Measurements from ENCODE around the gene ERO1B.
"Not testable (repeated sequence)": the region's sequence is repeated elsewhere in the genome, so short reads cannot be mapped to it uniquely, and the experiment has no call there.

Gene ERO1B

GRCh38 chr1:236200925-236201324, 80.8 kb downstream of the ERO1B start:
- Histone ChIP-seq H3K79me1 (replicated peaks; ENCODE audit: low read length, poor library complexity, severe bottlenecking) (peaks cover 20% of the 10 kb centered on the region), H3K9me3 (ENCODE audit: control insufficient read depth, low read length) (peaks cover 32% of the 10 kb centered on the region), H4K91ac (ENCODE audit: low read length) (no peak overlapping the region), H3K27ac (ENCODE audit: low read length, poor library complexity, severe bottlenecking) (no peak overlapping the region), H3K4ac (ENCODE audit: low read depth in 1 of 2, low read length in 2 of 2) (no peak overlapping the region), H4K8ac (ENCODE audit: low read length) (no peak overlapping the region), H3K18ac (ENCODE audit: low read depth in 1 of 2, low read length in 2 of 2) (no peak overlapping the region), H3K23ac (ENCODE audit: low read length in 2 of 2) (no peak overlapping the region), H3K9ac (ENCODE audit: low read length) (no peak overlapping the region), H3K14ac (ENCODE audit: low read length in 2 of 2) (no peak overlapping the region), H2AK5ac (ENCODE audit: low read length, severe bottlenecking) (no peak overlapping the region), H3K4me3 (ENCODE audit: insufficient read depth in 1 of 2, low read depth in 1 of 2, low read length in 2 of 2) (no peak overlapping the region), H3K4me2 (ENCODE audit: low read length, poor library complexity, severe bottlenecking) (no peak overlapping the region), H3K36me3 (ENCODE audit: control insufficient read depth in 1 of 2, insufficient read depth in 2 of 2, low read depth in 1 of 2, low read length in 2 of 2) (peaks cover 11 to 31% of the 10 kb centered on the region in 2 experiments), H3K27me3 (ENCODE audit: control insufficient read depth in 1 of 2, insufficient read depth in 1 of 2, low read length in 2 of 2) (no peaks in the 10 kb centered on the region), H3K4me1 (ENCODE audit: control insufficient read depth, insufficient read depth, low read depth, low read length) (no peaks in the 10 kb centered on the region), H2AFZ (ENCODE audit: low read depth, low read length) (no peak overlapping the region), H2BK120ac (ENCODE audit: low read depth, low read length) (no peak overlapping the region), H2BK12ac (ENCODE audit: low read length in 2 of 2) (no peak overlapping the region), H2BK5ac (ENCODE audit: low read depth, low read length, poor library complexity, severe bottlenecking) (no peak overlapping the region), H2BK15ac (ENCODE audit: low read depth, poor library complexity, severe bottlenecking) (no peak overlapping the region)
- DNase-seq = no peak

GRCh38 chr1:236193184-236193583, 88.6 kb downstream of the ERO1B start:
- H4K8ac ChIP-seq (ENCODE audit: low read length) = no peak overlapping the region
- no peak overlapping the region for H3K18ac ChIP-seq (ENCODE audit: low read depth in 1 of 2, low read length in 2 of 2)
- H2BK15ac ChIP-seq (ENCODE audit: low read depth, poor library complexity, severe bottlenecking) = no peak overlapping the region
- H3K9me3 ChIP-seq (ENCODE audit: control insufficient read depth, low read length) = no peaks in the 10 kb centered on the region
- no peak overlapping the region for H2AK5ac ChIP-seq (ENCODE audit: low read length, severe bottlenecking)
- H2AFZ ChIP-seq (ENCODE audit: low read depth, low read length) = no peak overlapping the region
- H3K14ac ChIP-seq (ENCODE audit: low read length in 2 of 2) = no peak overlapping the region
- no peak overlapping the region for H3K27ac ChIP-seq (ENCODE audit: low read length, poor library complexity, severe bottlenecking)
- H4K91ac ChIP-seq (ENCODE audit: low read length) = no peak overlapping the region
- no peak overlapping the region for H3K4ac ChIP-seq (ENCODE audit: low read depth in 1 of 2, low read length in 2 of 2)
- WGBS = 100% methylated on average over 1 of the region's 2 CpGs
- H3K27me3 ChIP-seq (ENCODE audit: control insufficient read depth in 1 of 2, insufficient read depth in 1 of 2, low read length in 2 of 2) = no peaks in the 10 kb centered on the region
- H2BK12ac ChIP-seq (ENCODE audit: low read length in 2 of 2) = no peak overlapping the region
- H3K23ac ChIP-seq (ENCODE audit: low read length in 2 of 2) = no peak overlapping the region
- peaks cover 9% of the 10 kb centered on the region for H3K79me1 ChIP-seq (replicated peaks; ENCODE audit: low read length, poor library complexity, severe bottlenecking)
- H2BK120ac ChIP-seq (ENCODE audit: low read depth, low read length) = no peak overlapping the region
- peaks cover 13% of the 10 kb centered on the region in 2 experiments for H3K36me3 ChIP-seq (ENCODE audit: control insufficient read depth in 1 of 2, insufficient read depth in 2 of 2, low read depth in 1 of 2, low read length in 2 of 2)
- H2BK5ac ChIP-seq (ENCODE audit: low read depth, low read length, poor library complexity, severe bottlenecking) = no peak overlapping the region
- H3K4me3 ChIP-seq (ENCODE audit: insufficient read depth in 1 of 2, low read depth in 1 of 2, low read length in 2 of 2) = no peak overlapping the region
- H3K9ac ChIP-seq (ENCODE audit: low read length) = no peak overlapping the region
- H3K4me1 ChIP-seq (ENCODE audit: control insufficient read depth, insufficient read depth, low read depth, low read length) = no peaks in the 10 kb centered on the region
- DNase-seq = no peak
- no peak overlapping the region for H3K4me2 ChIP-seq (ENCODE audit: low read length, poor library complexity, severe bottlenecking)

DNA sequence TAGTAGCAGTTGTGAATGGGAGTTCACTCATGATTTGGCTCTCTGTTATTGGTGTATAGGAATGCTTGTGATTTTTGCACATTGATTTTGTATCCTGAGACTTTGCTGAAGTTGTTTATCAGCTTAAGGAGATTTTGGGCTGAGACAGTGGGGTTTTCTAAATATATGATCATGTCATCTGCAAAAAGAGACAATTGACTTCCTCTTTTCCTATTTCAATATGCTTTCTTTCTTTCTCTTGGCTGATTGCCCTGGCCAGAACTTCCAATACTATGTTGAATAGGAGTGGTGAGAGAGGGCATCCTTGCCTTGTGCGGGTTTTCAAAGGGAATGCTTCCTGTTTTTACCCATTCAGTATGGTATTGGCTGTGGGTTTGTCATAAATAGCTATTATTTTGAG, 93.7 kb downstream of the ERO1B start:
- not testable (repeated sequence) for H3K79me1 ChIP-seq (replicated peaks; ENCODE audit: low read length, poor library complexity, severe bottlenecking); H2BK15ac ChIP-seq (ENCODE audit: low read depth, poor library complexity, severe bottlenecking); H2AK5ac ChIP-seq (ENCODE audit: low read length, severe bottlenecking); H4K8ac ChIP-seq (ENCODE audit: low read length); H4K91ac ChIP-seq (ENCODE audit: low read length); H2AFZ ChIP-seq (ENCODE audit: low read depth, low read length); H3K9ac ChIP-seq (ENCODE audit: low read length); H3K18ac ChIP-seq (ENCODE audit: low read depth in 1 of 2, low read length in 2 of 2); DNase-seq; H3K14ac ChIP-seq (ENCODE audit: low read length in 2 of 2); H3K4me2 ChIP-seq (ENCODE audit: low read length, poor library complexity, severe bottlenecking); H2BK12ac ChIP-seq (ENCODE audit: low read length in 2 of 2); H2BK5ac ChIP-seq (ENCODE audit: low read depth, low read length, poor library complexity, severe bottlenecking); H3K4me1 ChIP-seq (ENCODE audit: control insufficient read depth, insufficient read depth, low read depth, low read length); H3K4ac ChIP-seq (ENCODE audit: low read depth in 1 of 2, low read length in 2 of 2); H2BK120ac ChIP-seq (ENCODE audit: low read depth, low read length); H3K27ac ChIP-seq (ENCODE audit: low read length, poor library complexity, severe bottlenecking); H3K9me3 ChIP-seq (ENCODE audit: control insufficient read depth, low read length); H3K23ac ChIP-seq (ENCODE audit: low read length in 2 of 2); H3K4me3 ChIP-seq (ENCODE audit: insufficient read depth in 1 of 2, low read depth in 1 of 2, low read length in 2 of 2); H3K27me3 ChIP-seq (ENCODE audit: control insufficient read depth in 1 of 2, insufficient read depth in 1 of 2, low read length in 2 of 2)
- peaks cover 11 to 20% of the 10 kb centered on the region in 2 experiments for H3K36me3 ChIP-seq (ENCODE audit: control insufficient read depth in 1 of 2, insufficient read depth in 2 of 2, low read depth in 1 of 2, low read length in 2 of 2)
- WGBS = 100% methylated on average over 1 of the region's 1 CpG

GRCh38 chr1:236186471-236186870, 95.3 kb downstream of the ERO1B start:
- H2AFZ ChIP-seq (ENCODE audit: low read depth, low read length); DNase-seq; H3K18ac ChIP-seq (ENCODE audit: low read depth in 1 of 2, low read length in 2 of 2); H3K4me3 ChIP-seq (ENCODE audit: insufficient read depth in 1 of 2, low read depth in 1 of 2, low read length in 2 of 2); H3K27ac ChIP-seq (ENCODE audit: low read length, poor library complexity, severe bottlenecking); H2BK5ac ChIP-seq (ENCODE audit: low read depth, low read length, poor library complexity, severe bottlenecking); H3K79me1 ChIP-seq (replicated peaks; ENCODE audit: low read length, poor library complexity, severe bottlenecking); H3K14ac ChIP-seq (ENCODE audit: low read length in 2 of 2); H4K91ac ChIP-seq (ENCODE audit: low read length); H3K23ac ChIP-seq (ENCODE audit: low read length in 2 of 2); H2AK5ac ChIP-seq (ENCODE audit: low read length, severe bottlenecking); H3K9ac ChIP-seq (ENCODE audit: low read length); H3K9me3 ChIP-seq (ENCODE audit: control insufficient read depth, low read length); H3K4me1 ChIP-seq (ENCODE audit: control insufficient read depth, insufficient read depth, low read depth, low read length); H3K27me3 ChIP-seq (ENCODE audit: control insufficient read depth in 1 of 2, insufficient read depth in 1 of 2, low read length in 2 of 2); H2BK120ac ChIP-seq (ENCODE audit: low read depth, low read length); H4K8ac ChIP-seq (ENCODE audit: low read length); H2BK12ac ChIP-seq (ENCODE audit: low read length in 2 of 2); H3K4me2 ChIP-seq (ENCODE audit: low read length, poor library complexity, severe bottlenecking); H3K4ac ChIP-seq (ENCODE audit: low read depth in 1 of 2, low read length in 2 of 2); H2BK15ac ChIP-seq (ENCODE audit: low read depth, poor library complexity, severe bottlenecking): not testable (repeated sequence)
- H3K36me3 ChIP-seq (ENCODE audit: control insufficient read depth in 1 of 2, insufficient read depth in 2 of 2, low read depth in 1 of 2, low read length in 2 of 2) = peaks cover 0 to 32% of the 10 kb centered on the region in 2 experiments
- WGBS = 100% methylated on average over 1 of the region's 2 CpGs

Measured in mesenchymal stem cell (in vitro differentiated cells and primary cell).